ENCODE data around the gene DEXI.

DEXI gene

GRCh38 chr16:10944249-10945064 is 2.2 kb upstream of the DEXI start, which contains the start of gene CLEC16A (continued):
- TF ChIP-seq KLF9 (tag by site-specific recombination; IDR thresholded peaks at IDR 0.05; ENCODE audit: low read depth) (peak; percentile 67; the same call in 1 of the 2 replicates), ZNF24 (tag by site-specific recombination; IDR thresholded peaks at IDR 0.05) (0 out of 2 replicates have a peak, but pooled peaks have one; percentile 37), SP3 (tag by site-specific recombination; IDR thresholded peaks at IDR 0.05) (peak; percentile 99), ZSCAN30 (tag by site-specific recombination; IDR thresholded peaks at IDR 0.05) (no peak), TRIM28 (IDR thresholded peaks at IDR 0.05; ENCODE audit: borderline replicate concordance, low read length) (no peak), ZSCAN4 (tag by site-specific recombination; IDR thresholded peaks at IDR 0.05) (no peak), GLIS2 (tag by site-specific recombination; IDR thresholded peaks at IDR 0.05) (peak; percentile 57), ZBTB17 (tag by site-specific recombination; IDR thresholded peaks at IDR 0.05) (peak; percentile 87), ZNF146 (tag by site-specific recombination; IDR thresholded peaks at IDR 0.05) (0 out of 2 replicates have a peak, but pooled peaks have one; percentile 6), GLIS1 (tag by site-specific recombination; IDR thresholded peaks at IDR 0.05) (0 out of 2 replicates have a peak, but pooled peaks have one; percentile 15), EGR2 (tag by site-specific recombination; IDR thresholded peaks at IDR 0.05; ENCODE audit: low read depth) (peak; percentile 91), GLI4 (tag by site-specific recombination; IDR thresholded peaks at IDR 0.05) (no peak), ZNF660 (tag by site-specific recombination; IDR thresholded peaks at IDR 0.05) (peak; percentile 15; the same call in 1 of the 2 replicates), KLF8 (tag by site-specific recombination; IDR thresholded peaks at IDR 0.05) (peak; percentile 62; the same call in 1 of the 2 replicates), ZNF785 (tag by site-specific recombination; IDR thresholded peaks at IDR 0.05) (0 out of 2 replicates have a peak, but pooled peaks have one; percentile 46), FEZF1 (tag by site-specific recombination; IDR thresholded peaks at IDR 0.05) (no peak), ZNF133 (tag by site-specific recombination; IDR thresholded peaks at IDR 0.05) (no peak), ZNF600 (tag by site-specific recombination; IDR thresholded peaks at IDR 0.05) (0 out of 2 replicates have a peak, but pooled peaks have one; percentile 69)
- TF ChIP-seq, protein P1, sequence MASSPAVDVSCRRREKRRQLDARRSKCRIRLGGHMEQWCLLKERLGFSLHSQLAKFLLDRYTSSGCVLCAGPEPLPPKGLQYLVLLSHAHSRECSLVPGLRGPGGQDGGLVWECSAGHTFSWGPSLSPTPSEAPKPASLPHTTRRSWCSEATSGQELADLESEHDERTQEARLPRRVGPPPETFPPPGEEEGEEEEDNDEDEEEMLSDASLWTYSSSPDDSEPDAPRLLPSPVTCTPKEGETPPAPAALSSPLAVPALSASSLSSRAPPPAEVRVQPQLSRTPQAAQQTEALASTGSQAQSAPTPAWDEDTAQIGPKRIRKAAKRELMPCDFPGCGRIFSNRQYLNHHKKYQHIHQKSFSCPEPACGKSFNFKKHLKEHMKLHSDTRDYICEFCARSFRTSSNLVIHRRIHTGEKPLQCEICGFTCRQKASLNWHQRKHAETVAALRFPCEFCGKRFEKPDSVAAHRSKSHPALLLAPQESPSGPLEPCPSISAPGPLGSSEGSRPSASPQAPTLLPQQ (tag by site-specific recombination; IDR thresholded peaks at IDR 0.05), result peak; percentile 72
- TF ChIP-seq, protein P2, sequence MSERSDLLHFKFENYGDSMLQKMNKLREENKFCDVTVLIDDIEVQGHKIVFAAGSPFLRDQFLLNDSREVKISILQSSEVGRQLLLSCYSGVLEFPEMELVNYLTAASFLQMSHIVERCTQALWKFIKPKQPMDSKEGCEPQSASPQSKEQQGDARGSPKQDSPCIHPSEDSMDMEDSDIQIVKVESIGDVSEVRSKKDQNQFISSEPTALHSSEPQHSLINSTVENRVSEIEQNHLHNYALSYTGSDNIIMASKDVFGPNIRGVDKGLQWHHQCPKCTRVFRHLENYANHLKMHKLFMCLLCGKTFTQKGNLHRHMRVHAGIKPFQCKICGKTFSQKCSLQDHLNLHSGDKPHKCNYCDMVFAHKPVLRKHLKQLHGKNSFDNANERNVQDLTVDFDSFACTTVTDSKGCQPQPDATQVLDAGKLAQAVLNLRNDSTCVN (tag by site-specific recombination; optimal IDR thresholded peaks at IDR 0.05), result peak; percentile 66
- TF ChIP-seq, protein P3, sequence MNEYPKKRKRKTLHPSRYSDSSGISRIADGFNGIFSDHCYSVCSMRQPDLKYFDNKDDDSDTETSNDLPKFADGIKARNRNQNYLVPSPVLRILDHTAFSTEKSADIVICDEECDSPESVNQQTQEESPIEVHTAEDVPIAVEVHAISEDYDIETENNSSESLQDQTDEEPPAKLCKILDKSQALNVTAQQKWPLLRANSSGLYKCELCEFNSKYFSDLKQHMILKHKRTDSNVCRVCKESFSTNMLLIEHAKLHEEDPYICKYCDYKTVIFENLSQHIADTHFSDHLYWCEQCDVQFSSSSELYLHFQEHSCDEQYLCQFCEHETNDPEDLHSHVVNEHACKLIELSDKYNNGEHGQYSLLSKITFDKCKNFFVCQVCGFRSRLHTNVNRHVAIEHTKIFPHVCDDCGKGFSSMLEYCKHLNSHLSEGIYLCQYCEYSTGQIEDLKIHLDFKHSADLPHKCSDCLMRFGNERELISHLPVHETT (tag by site-specific recombination; IDR thresholded peaks at IDR 0.05), result peak; percentile 66

GRCh38 chr16:10943064-10943353 is 741 bp upstream of the DEXI start:
- Histone ChIP-seq H3K27ac (ENCODE audit: extremely low read depth, low read depth, low read length) (peak overlapping the region; percentile 64; the same call in 1 of the 2 replicates), H3K9me3 (ENCODE audit: control insufficient read depth, insufficient read depth, low read depth, low read length) (no peaks in the 10 kb centered on the region), H3K4me1 (ENCODE audit: control insufficient read depth, insufficient read depth, low read length) (peaks cover 13% of the 10 kb centered on the region), H3K4me3 (ENCODE audit: low read depth, low read length) (no peak overlapping the region), H3K36me3 (ENCODE audit: control insufficient read depth in 2 of 2, insufficient read depth in 1 of 2, low read length in 2 of 2) (peaks cover 0 to 25% of the 10 kb centered on the region in 2 experiments; a peak in 1 of 3 replicates)
- CTCF ChIA-PET, result no interaction called here
- POLR2A ChIA-PET, result interaction anchor here (1.3 kb wide), 1 partner anchor 199 kb away, joined by 13 read pairs; the partner anchor contains the start of gene NUBP1
- TF ChIP-seq ZXDB (tag by site-specific recombination; IDR thresholded peaks at IDR 0.05) (no peak), ZNF341 (tag by site-specific recombination; IDR thresholded peaks at IDR 0.05; ENCODE audit: low read depth) (no peak), ZNF654 (tag by site-specific recombination; IDR thresholded peaks at IDR 0.05; ENCODE audit: low read depth) (no peak), PRDM1 (tag by site-specific recombination; IDR thresholded peaks at IDR 0.05) (no peak), KLF16 (tag by site-specific recombination; IDR thresholded peaks at IDR 0.05) (no peak), ZNF530 (tag by site-specific recombination; IDR thresholded peaks at IDR 0.05; ENCODE audit: low read depth) (no peak)
- TF ChIP-seq, protein P4, sequence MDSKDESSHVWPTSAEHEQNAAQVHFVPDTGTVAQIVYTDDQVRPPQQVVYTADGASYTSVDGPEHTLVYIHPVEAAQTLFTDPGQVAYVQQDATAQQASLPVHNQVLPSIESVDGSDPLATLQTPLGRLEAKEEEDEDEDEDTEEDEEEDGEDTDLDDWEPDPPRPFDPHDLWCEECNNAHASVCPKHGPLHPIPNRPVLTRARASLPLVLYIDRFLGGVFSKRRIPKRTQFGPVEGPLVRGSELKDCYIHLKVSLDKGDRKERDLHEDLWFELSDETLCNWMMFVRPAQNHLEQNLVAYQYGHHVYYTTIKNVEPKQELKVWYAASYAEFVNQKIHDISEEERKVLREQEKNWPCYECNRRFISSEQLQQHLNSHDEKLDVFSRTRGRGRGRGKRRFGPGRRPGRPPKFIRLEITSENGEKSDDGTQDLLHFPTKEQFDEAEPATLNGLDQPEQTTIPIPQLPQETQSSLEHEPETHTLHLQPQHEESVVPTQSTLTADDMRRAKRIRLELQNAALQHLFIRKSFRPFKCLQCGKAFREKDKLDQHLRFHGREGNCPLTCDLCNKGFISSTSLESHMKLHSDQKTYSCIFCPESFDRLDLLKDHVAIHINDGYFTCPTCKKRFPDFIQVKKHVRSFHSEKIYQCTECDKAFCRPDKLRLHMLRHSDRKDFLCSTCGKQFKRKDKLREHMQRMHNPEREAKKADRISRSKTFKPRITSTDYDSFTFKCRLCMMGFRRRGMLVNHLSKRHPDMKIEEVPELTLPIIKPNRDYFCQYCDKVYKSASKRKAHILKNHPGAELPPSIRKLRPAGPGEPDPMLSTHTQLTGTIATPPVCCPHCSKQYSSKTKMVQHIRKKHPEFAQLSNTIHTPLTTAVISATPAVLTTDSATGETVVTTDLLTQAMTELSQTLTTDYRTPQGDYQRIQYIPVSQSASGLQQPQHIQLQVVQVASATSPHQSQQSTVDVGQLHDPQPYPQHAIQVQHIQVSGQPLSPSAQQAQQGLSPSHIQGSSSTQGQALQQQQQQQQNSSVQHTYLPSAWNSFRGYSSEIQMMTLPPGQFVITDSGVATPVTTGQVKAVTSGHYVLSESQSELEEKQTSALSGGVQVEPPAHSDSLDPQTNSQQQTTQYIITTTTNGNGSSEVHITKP (tag by site-specific recombination; IDR thresholded peaks at IDR 0.05), result peak; percentile 65

Data from HEK293 (cell line).